IPS-20b (cell line): ENCODE measurements around the gene MACROH2A1.

Experiments used
- H3K27ac ChIP-seq: one replicate; pipeline ENCODE4 v1.5.1; 2013; ENCODE audit warnings: low read length
- H3K27me3 ChIP-seq: 2 replicates; pipeline ENCODE4 v1.6.1; 2013; ENCODE audit warnings: mild to moderate bottlenecking, low read length, inconsistent platforms; ENCODE audit not compliant: insufficient read depth
- H3K36me3 ChIP-seq: 2 replicates; pipeline ENCODE4 v1.6.1; 2013; ENCODE audit warnings: low read depth, mild to moderate bottlenecking, inconsistent platforms, low read length, moderate library complexity; ENCODE audit not compliant: insufficient read depth
- H3K4me1 ChIP-seq: 2 replicates; pipeline ENCODE4 v1.6.1; 2013; ENCODE audit warnings: mild to moderate bottlenecking, control low read depth, inconsistent platforms, low read length, moderate library complexity; ENCODE audit not compliant: insufficient read depth
- H3K4me3 ChIP-seq: 2 replicates; pipeline ENCODE4 v1.5.1; 2013; ENCODE audit warnings: mild to moderate bottlenecking, low read length, inconsistent platforms
- H3K9ac ChIP-seq: 2 replicates; pipeline ENCODE4 v1.6.1; 2013; ENCODE audit warnings: low read depth, mild to moderate bottlenecking, inconsistent platforms, low read length, moderate library complexity
- H3K9me3 ChIP-seq: 2 replicates; pipeline ENCODE4 v1.6.1; 2013; ENCODE audit warnings: mild to moderate bottlenecking, low read depth, low read length, inconsistent platforms; ENCODE audit not compliant: insufficient read depth

MACROH2A1 gene

GRCh38 chr5:135341016-135341666, 57.9 kb downstream of the MACROH2A1 start:
- H3K9ac ChIP-seq, result no peak overlapping the region
- H3K27me3 ChIP-seq, result no peaks in the 10 kb centered on the region
- peaks cover 81% of the 10 kb centered on the region for H3K36me3 ChIP-seq
- H3K4me1 ChIP-seq, result no peaks in the 10 kb centered on the region
- no peak overlapping the region for H3K4me3 ChIP-seq
- no peak overlapping the region for H3K27ac ChIP-seq
- H3K9me3 ChIP-seq, result no peaks in the 10 kb centered on the region

DNA sequence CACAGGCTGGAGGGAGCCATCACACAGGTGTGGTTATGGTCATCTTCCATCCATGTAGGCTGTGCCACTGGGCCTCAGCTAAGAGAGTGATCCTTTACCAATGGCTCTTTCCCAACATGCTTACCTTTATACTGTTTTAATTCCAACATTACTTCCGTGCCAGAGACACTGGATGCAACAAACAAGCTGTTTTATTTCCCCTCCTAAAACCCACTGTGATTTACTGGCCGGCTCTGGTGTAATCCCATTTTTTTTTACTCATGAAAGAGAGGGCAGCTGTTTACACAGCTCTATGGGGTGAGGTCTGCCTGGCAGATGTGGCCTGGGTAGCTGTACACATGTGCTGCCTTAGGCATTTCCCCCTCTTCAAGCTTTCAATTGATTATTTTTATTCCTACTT, 58.5 kb downstream of the MACROH2A1 start:
- no peaks in the 10 kb centered on the region for H3K27me3 ChIP-seq
- no peaks in the 10 kb centered on the region for H3K4me1 ChIP-seq
- no peak overlapping the region for H3K4me3 ChIP-seq
- H3K27ac ChIP-seq, result no peak overlapping the region
- peaks cover 75% of the 10 kb centered on the region for H3K36me3 ChIP-seq
- H3K9ac ChIP-seq, result no peak overlapping the region
- no peaks in the 10 kb centered on the region for H3K9me3 ChIP-seq

DNA sequence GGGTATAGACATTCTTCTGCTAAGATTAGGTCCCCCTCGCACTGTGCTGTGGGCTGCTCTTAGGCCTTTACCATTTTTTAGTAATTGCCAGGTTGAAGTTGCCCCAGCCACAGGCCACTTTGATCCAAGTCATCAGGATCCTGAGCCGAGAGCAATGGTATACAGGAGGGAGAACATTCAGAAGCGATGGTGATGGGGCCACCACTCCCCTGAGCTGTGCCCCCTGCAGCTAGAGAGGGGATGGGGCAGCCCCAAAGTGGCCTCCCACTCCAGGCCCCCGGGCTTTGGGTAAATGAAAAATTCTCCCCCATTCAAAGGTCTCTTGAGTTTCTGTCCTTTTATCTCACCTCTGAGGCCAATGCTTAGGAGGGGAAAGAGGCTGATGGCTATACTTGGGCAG, 59.4 kb downstream of the MACROH2A1 start:
- Histone ChIP-seq H3K4me1 (no peaks in the 10 kb centered on the region), H3K27me3 (no peaks in the 10 kb centered on the region), H3K9me3 (no peaks in the 10 kb centered on the region), H3K36me3 (peaks cover 67% of the 10 kb centered on the region), H3K27ac (no peak overlapping the region), H3K4me3 (no peak overlapping the region), H3K9ac (no peak overlapping the region)

DNA sequence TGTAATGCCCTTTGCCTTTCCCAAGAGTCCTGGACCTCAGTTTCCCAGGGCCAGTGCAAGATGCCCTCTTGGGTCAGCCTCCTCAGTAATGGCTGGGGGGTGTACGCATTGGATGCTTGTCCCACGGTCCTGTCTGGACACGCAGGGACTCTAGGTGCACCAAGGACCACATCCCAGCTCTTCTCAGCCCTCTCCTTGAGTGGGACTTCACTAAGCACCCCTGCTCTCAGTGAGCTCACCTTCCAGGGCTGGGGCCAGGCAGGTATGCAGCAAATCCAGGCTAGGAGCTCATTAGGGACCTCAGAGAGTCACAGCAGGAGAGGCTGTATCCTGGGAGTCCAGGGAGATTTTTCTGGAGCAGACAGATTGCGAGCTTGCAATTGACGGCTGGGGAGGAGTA, 59.8 kb downstream of the MACROH2A1 start:
- H3K4me1 ChIP-seq, result no peaks in the 10 kb centered on the region
- H3K27ac ChIP-seq, result no peak overlapping the region
- H3K9ac ChIP-seq, result no peak overlapping the region
- no peak overlapping the region for H3K4me3 ChIP-seq
- H3K27me3 ChIP-seq, result no peaks in the 10 kb centered on the region
- no peaks in the 10 kb centered on the region for H3K9me3 ChIP-seq
- peaks cover 64% of the 10 kb centered on the region for H3K36me3 ChIP-seq

DNA sequence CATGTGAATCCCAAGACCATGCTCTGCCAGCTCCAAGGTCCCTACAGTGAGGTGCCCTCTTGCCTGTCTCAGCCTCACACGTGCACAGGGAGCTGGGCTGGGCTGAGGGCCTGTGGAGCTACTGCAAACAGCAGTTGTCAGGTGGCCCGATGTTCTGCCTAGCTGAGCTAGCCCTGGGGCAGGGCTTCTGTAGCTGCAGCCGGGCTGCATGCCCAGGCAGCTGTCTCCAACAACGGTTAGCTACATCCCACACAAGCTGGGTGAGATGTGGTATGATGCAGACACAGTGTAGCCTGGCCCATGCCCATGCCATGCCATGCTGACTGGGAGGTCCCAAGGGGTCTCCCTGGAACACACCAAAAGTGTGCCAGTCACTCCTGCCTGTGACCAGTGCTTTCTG, 62.0 kb downstream of the MACROH2A1 start:
- Histone ChIP-seq H3K27ac (no peak overlapping the region), H3K4me3 (no peak overlapping the region), H3K36me3 (peaks cover 43% of the 10 kb centered on the region), H3K27me3 (no peaks in the 10 kb centered on the region), H3K9ac (no peak overlapping the region), H3K4me1 (no peaks in the 10 kb centered on the region), H3K9me3 (no peaks in the 10 kb centered on the region)

DNA sequence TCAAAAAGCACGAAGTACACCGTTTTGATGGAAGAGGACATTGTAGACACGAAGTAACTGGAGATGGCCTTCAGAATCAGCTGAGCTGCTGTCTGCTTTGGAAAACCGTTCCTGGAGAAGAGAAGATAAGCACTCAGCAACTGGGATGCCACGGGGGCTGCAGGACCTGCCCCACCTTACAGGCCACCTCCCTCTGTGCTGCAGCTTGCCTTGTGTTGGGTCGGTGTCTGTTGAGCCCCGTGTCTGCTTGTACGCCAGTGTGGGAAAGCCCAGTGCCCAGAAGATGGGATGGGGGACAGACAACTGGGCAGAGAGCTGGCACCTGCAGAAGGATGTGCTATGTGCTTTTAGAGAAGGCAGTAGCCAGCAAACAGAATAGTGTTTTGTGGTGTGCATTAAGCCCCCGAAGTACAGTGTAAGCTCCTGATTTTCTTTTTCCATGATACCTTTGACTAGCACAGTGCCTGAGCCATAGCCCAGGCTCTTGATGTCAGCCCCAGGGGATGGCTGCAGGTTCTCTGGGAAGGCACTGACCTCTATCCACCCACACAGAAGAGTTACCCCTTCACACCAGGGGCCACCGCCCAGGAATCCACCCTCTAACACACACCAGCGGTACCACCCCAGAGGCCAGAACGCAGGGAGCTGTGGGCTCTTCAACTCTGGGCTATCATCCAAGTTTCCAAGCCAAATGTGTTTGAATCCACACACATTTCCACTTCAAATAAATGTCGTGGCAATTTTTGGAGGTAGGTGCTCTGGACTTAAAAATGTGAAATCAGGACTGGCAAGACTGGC, 63.8 kb downstream of the MACROH2A1 start:
- H3K27me3 ChIP-seq, result no peaks in the 10 kb centered on the region
- no peaks in the 10 kb centered on the region for H3K9me3 ChIP-seq
- H3K36me3 ChIP-seq, result peaks cover 25% of the 10 kb centered on the region; the same call in 1 of the 2 replicates
- H3K9ac ChIP-seq, result no peak overlapping the region
- no peak overlapping the region for H3K4me3 ChIP-seq
- no peak overlapping the region for H3K27ac ChIP-seq
- no peaks in the 10 kb centered on the region for H3K4me1 ChIP-seq

- no peaks in the 10 kb centered on the region for H3K4me1 ChIP-seq
- H3K36me3 ChIP-seq, result peaks cover 12% of the 10 kb centered on the region; the same call in 1 of the 2 replicates
- H3K9ac ChIP-seq, result no peak overlapping the region
- no peaks in the 10 kb centered on the region for H3K27me3 ChIP-seq
- H3K27ac ChIP-seq, result no peak overlapping the region
- H3K4me3 ChIP-seq, result no peak overlapping the region
- no peaks in the 10 kb centered on the region for H3K9me3 ChIP-seq
Measured at GRCh38 chr5:135333732-135334515, 65.1 kb downstream of the MACROH2A1 start.

DNA sequence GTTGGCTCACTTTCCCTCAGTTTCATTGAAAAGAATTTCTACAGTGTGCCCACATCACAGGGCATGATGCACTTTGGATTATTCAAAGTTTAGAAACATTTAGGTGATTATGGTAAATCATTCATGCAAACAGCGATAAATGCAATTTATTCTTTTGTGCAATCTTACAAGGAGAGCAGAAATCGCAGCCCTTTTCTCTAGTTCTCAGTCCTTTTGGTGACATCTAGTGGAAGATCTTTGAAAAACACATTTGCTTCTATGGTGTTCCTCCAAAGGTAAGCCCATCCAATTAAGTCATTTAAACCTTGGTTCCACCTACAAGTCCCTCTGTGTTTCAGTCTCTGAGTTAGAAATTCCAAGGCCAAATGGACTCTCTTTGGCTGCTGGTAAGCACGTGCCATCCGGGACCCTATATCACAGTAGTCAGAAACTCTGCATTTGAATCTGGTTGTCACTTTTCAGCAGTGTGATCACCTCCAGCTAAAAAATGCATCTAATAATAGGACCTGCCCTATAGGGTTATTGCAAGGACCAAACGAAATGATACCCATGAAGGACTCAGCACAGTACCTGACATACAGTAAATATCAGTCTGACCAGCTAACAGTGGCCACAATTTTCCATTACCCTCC, 66.4 kb downstream of the MACROH2A1 start:
- H3K27me3 ChIP-seq, result no peaks in the 10 kb centered on the region
- no peaks in the 10 kb centered on the region for H3K9me3 ChIP-seq
- H3K4me3 ChIP-seq, result no peak overlapping the region
- peaks cover 5% of the 10 kb centered on the region; the same call in 1 of the 2 replicates for H3K36me3 ChIP-seq
- H3K9ac ChIP-seq, result no peak overlapping the region
- H3K4me1 ChIP-seq, result no peaks in the 10 kb centered on the region
- no peak overlapping the region for H3K27ac ChIP-seq

GRCh38 chr5:135331612-135332011, 67.4 kb downstream of the MACROH2A1 start:
- no peaks in the 10 kb centered on the region; the same call in 1 of the 2 replicates for H3K36me3 ChIP-seq
- H3K9ac ChIP-seq, result no peak overlapping the region
- H3K4me3 ChIP-seq, result no peak overlapping the region
- H3K27ac ChIP-seq, result no peak overlapping the region
- no peaks in the 10 kb centered on the region for H3K27me3 ChIP-seq
- no peaks in the 10 kb centered on the region for H3K9me3 ChIP-seq
- no peaks in the 10 kb centered on the region for H3K4me1 ChIP-seq

DNA sequence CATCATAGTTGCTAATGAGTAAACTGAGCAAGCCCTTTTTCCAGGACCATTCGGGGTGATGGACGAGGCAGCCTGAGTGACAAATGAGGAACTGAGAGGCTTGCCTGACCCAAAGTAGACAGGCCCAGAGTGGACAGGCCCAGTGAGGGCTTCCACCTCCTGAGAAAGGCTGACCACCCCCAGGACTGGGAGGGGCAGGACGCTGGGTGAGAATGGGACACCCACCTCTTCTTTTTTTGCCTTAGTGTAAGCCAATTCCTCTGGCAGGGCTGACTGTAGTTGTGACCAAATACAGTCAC, 68.3 kb downstream of the MACROH2A1 start:
- no peaks in the 10 kb centered on the region for H3K4me1 ChIP-seq
- no peak overlapping the region for H3K4me3 ChIP-seq
- no peaks in the 10 kb centered on the region for H3K27me3 ChIP-seq
- no peaks in the 10 kb centered on the region; the same call in 1 of the 2 replicates for H3K36me3 ChIP-seq
- H3K27ac ChIP-seq, result no peak overlapping the region
- H3K9ac ChIP-seq, result no peak overlapping the region
- H3K9me3 ChIP-seq, result no peaks in the 10 kb centered on the region

DNA sequence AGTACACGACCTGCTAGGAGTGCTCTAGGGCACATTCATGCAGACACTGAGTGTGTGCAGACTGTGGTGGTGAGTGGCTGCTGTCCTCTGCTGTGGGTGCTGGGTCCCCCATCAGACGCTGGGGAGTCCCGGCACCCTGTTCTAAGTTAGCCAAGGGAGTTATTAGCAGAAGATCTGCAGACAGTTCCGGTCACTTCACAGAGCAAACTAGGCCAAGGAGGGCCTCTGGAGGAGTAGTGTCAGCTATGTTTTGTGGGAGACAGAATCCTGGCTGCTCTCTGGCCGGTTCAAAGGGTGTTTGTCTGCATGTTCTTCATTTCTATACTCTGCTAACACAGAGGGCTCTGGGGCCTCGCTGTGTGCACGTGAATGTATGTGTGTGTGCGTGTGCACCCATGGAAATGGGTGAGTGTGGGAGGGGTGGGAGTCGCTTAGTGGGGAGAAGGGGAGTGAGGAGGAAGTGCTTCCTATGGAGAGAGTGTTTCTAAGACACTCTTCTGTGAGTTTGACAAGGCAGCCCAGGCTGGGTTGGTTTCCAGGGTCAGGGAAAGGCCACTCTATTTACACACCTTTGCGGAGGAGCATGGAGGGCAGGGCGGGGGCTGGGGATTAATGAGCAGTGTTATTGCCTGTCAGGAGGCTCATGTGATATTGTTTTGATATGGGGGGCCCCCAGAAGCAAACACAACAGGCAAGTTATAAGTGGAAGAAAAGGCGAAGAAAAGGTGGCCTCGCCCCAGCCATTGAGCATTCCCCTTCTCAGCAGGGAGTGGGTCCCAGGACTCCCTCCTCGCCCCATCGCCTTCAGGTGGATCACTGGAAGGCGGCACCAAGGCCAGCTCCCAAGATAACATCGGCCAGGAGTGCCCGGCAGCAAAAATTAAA, 68.9 kb downstream of the MACROH2A1 start:
- Histone ChIP-seq H3K9ac (no peak overlapping the region), H3K4me1 (no peaks in the 10 kb centered on the region), H3K4me3 (no peak overlapping the region), H3K27me3 (no peaks in the 10 kb centered on the region), H3K27ac (no peak overlapping the region), H3K36me3 (no peaks in the 10 kb centered on the region; the same call in 1 of the 2 replicates), H3K9me3 (no peaks in the 10 kb centered on the region)
